ENCODE measurements around the gene S100B.
"Not testable (repeated sequence)": the region's sequence is repeated elsewhere in the genome, so short reads cannot be mapped to it uniquely, and the experiment has no call there.

Gene S100B

DNA sequence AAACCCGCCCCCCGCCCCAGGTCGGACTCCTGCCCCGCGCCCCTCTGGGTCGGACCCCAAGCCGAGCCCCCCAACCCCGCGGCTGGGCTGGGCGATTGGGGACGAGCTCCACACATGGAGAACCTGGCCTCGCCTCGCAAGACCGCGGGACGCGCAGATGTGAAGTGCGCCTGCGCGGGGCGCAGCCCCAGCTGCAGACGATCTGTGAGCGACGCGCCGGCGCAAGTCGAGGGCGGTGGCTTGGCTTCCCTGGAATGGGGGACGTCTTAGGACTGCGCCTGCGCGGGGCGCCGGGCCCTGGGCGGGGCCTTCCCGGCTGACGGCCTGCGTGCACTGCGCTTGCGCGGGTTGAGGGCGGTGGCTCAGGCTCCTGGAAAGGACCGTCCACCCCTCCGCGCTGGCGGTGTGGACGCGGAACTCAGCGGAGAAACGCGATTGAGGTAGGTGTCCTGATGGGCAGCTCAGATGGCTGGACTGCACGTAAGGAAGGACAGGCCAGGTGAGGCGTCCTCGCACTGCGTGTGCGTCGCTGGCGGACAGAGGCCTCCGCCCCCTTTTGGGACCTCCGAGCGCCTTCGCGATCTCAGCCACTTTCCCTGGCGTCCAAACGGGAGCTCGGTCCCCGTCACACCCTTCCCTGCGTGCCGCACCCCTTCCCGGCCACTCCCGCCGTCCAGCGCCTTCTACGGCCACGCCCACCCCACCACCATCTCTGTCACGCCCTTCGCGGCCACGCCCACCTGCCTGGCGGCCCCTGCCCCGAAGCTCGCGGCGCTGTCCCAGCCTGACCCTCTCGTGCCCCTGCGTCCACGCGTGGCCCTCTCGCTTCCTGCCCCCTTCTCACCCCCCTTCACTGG is 30.7 kb upstream of the S100B start, which contains the start of gene PRMT2:
Gene PRMT2 (plus strand): TSS at position 351 of the 857 bp plus-strand sequence. CDS start 1,278 bp downstream, outside the sequence.
- TF ChIP-seq CTCF (IDR thresholded peaks at IDR 0.05; ENCODE audit: low read depth, low read length): no peak
- H3K4me3 ChIP-seq (ENCODE audit: low read depth, low read length): peak within 1 kb of the TSS; percentile 98

DNA sequence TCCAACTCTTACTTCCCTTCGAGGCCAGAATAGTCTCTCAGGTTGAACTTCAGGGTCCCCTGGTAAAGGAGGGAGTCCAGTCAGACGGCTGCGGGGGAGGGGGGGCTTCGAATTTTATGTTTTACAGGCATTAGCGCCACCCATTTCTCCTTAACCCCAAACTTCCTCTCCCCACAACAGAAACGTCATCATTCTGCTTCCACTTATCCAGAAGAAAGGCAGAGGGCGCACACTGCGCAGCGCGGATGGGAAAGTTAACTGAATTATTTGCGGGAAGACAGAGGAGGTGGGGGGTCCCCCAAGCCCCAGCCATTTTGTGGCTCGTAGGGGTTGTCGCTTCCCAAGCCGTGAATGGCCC is 30.1 kb upstream of the S100B start:
- peak overlapping the region; percentile 98 for H3K4me3 ChIP-seq (ENCODE audit: low read depth, low read length)
- TF ChIP-seq CTCF (IDR thresholded peaks at IDR 0.05; ENCODE audit: low read depth, low read length): 0 out of 2 replicates have a peak, but pooled peaks have one; percentile 10

GRCh38 chr21:46634427-46634826 is 29.5 kb upstream of the S100B start:
- no peak for TF ChIP-seq CTCF (IDR thresholded peaks at IDR 0.05; ENCODE audit: low read depth, low read length)
- peak overlapping the region; percentile 98 for H3K4me3 ChIP-seq (ENCODE audit: low read depth, low read length)

- no peak for TF ChIP-seq CTCF (IDR thresholded peaks at IDR 0.05; ENCODE audit: low read depth, low read length)
- H3K4me3 ChIP-seq (ENCODE audit: low read depth, low read length): no peak overlapping the region
Observed at GRCh38 chr21:46633566-46633965, 28.7 kb upstream of the S100B start.

GRCh38 chr21:46630915-46631314 is 26.0 kb upstream of the S100B start:
- H3K4me3 ChIP-seq (ENCODE audit: low read depth, low read length): not testable (repeated sequence)

- no peak for TF ChIP-seq CTCF (IDR thresholded peaks at IDR 0.05; ENCODE audit: low read depth, low read length)
- no peak overlapping the region for H3K4me3 ChIP-seq (ENCODE audit: low read depth, low read length)
Observed at GRCh38 chr21:46628868-46629267, 24.0 kb upstream of the S100B start.

GRCh38 chr21:46627726-46628125 is 22.8 kb upstream of the S100B start:
- no peak overlapping the region for H3K4me3 ChIP-seq (ENCODE audit: low read depth, low read length)
- no peak for TF ChIP-seq CTCF (IDR thresholded peaks at IDR 0.05; ENCODE audit: low read depth, low read length)
